NCI-H345 (cell line): ENCODE data around the gene BEST4.
"Not testable (repeated sequence)": the region's sequence is repeated elsewhere in the genome, so short reads cannot be mapped to it uniquely, and the experiment has no call there.

Experiments used
- DNase-seq: peaks from one replicate; lab custom pipeline; 2025; lab: John Stamatoyannopoulos, UW

BEST4 gene

GRCh38 chr1:44777969-44778635 lies 9.9 kb downstream of the BEST4 start:
- no peak for DNase-seq

DNA sequence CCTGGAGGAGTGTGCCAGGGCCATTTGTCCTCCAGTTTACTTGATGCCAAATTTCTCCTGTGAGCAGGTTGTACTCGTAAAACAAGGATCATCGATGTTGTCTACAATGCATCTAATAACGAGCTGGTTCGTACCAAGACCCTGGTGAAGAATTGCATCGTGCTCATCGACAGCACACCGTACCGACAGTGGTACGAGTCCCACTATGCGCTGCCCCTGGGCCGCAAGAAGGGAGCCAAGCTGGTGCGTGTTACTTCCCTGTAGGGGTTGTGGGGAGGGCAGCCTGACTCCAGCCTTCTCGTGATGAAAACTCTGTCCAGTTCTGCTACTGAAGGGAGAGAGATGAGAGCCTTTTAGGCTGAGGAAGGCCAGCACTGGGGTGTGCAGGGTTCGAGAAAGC lies 10.4 kb downstream of the BEST4 start:
- no peak for DNase-seq

- no peak for DNase-seq
Measured at GRCh38 chr1:44776730-44777068, 11.3 kb downstream of the BEST4 start.

- no peak for DNase-seq
Measured at GRCh38 chr1:44775930-44776729, 11.8 kb downstream of the BEST4 start.

DNA sequence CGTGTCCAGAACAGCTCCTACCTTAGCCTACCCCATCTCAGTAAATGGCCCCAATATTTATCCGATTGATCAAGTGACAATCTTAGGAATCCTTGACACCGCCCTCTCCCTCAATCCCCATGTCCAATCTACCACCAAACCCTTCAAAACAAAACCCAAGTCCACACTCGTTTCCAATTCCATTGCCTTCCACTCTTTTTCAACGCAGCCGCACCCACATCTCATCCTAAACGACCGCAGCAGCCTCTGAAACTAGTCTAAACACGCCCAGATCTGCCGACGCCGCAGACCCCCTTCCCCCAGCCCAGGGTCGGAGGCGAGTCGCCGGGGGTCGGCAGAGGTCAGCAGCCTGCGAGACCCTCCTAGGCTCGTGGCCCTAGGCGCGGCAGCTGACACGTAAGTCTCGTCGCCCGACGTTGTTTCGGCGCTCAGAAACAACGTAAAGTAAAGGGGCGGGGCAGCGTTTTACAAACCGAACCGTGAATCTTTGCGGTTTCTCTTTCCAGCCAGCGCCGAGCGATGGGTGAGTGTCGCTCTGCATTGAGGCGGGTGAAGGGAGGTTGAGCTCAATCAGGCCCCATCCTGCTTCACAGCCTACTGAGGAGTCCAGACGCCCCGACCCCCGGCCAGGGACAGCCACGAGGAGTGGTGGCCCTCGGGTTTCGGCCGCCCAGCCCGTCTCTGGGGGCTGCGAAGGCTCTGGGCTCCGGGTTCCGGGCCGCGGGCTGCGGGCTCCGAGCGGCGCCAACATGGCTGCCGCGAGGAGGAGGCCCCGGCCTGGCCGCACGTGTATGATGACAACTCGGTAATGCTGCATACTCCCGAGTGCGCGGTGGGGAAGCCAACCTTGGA lies 12.7 kb downstream of the BEST4 start, which contains the start of gene RPS8:
TSS of gene RPS8 (plus strand) at position 463 of the 852 bp plus-strand sequence. CDS start at position 520, 57 bp downstream.
- peak; percentile 95 for DNase-seq

DNA sequence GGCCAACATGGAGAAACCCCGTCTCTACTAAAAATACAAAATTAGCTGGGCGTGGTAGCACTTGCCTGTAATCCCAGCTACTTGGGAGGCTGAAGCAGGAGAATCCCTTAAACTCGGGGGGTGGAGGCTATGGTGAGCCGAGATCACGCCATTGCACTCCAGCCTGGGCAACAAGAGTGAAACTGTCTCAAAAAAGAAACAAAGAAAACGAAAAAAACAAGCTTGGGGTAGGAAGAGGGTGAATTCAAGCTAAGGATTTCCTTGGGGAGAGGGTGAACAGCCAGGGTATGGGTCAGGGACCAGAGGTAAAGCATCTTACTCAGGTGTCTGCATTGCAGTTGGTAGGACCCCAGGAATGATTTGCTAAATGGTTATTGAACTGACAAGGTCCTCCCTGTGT lies 21.5 kb downstream of the BEST4 start:
- not testable (repeated sequence) for DNase-seq

GRCh38 chr1:44760876-44761275 lies 27.1 kb downstream of the BEST4 start:
- no peak for DNase-seq

- no peak for DNase-seq
Measured at GRCh38 chr1:44759077-44759476, 28.9 kb downstream of the BEST4 start.

DNA sequence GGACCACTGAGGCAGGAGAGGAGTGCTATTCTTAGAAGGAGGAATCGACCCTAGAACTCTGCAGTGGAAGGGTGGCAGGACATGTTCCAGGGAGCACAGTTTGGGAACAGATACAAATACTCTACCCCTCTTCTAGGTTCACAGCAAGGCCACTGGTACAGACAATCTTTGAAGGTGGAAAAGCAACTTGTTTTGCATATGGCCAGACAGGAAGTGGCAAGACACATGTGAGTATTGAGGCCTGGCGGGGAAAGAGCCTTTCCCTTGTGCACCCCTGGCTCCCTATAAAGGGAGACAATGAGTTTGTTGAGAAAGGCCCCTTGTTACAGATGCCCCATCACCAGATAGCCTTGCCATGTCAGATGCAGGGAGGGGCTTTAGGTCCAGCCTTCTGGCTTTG lies 30.6 kb downstream of the BEST4 start:
- no peak for DNase-seq

DNA sequence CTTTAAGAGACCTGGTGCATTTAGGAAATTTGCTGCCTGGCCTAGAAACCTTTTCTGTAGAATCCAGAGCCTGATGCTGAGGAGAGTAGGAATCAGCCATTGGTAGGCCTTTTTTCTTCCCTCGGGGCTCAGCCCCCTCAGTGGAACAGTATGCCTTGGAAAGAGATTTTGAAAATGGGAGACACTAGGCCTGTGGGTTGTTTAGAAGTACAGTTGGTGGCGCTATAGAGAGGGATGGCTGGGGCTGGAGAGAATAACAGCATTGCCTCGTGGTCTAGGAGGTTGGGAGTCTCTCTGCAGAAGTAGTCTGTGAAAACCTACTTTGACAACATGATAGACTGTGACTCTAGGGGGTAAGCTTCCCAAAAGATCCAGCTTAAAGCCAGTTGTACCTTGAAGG lies 40.1 kb downstream of the BEST4 start:
- no peak for DNase-seq

- DNase-seq, result no peak
Measured at GRCh38 chr1:44743211-44743610, 44.8 kb downstream of the BEST4 start.

DNA sequence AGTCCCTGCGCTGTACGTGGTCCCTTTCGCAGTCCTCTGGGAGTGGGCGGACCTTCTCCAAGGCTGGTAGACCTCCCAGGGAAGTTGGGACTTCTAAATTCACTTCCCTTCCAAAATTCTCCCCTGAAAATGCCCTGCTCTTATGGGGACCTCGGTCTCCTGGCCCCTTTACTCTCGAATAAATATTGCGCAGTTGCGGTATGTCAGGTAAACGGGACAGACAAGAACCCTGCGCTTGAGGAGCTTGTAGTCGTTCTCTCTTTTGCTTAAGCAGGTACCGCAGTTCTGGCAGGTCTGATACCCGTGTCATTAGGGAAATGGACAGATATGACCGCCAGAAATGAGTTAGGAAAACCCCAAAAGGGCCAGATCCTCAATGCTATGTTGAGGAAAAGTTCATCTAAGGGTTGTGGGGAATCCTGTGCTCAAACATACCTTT lies 47.8 kb downstream of the BEST4 start:
- no peak for DNase-seq

DNA sequence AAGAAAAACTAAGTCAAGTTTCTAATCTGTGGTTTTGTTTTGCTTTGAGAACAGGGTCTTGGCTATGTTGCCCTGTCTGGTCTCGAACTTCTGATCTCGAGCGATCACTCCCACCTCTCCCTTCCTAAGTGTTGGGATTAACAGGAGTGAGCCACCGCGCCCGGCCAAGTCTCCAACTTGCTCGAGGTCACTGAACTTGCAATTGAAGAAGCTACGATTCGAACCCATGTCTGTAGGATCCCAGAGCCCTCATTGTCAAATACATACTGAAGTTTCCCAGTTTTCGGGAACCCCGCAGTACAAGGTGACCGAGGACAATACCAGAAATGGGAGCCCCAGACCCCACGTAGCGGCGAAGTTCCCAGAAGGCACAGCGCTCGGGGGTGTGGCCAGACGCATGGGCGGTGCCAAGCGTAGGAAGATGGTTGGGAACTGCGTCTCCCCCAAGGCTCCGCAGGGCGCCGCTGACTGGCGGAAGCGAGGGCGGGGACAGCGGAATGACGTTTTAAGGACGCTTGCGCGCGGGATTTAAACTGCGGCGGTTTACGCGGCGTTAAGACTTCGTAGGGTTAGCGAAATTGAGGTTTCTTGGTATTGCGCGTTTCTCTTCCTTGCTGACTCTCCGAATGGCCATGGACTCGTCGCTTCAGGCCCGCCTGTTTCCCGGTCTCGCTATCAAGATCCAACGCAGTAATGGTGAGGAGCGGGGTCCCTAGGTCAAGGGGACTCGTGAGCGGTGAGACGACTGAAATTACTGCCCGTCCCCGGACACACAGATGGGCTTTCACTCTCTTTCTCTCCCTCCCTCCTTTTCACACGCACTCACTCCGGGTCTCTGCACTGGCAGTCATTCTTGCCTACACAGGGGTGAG lies 48.4 kb downstream of the BEST4 start, which contains the start of gene KIF2C:
TSS of gene KIF2C (plus strand) at position 531 of the 872 bp plus-strand sequence. CDS start at position 627, 96 bp downstream.
- DNase-seq, result peak; percentile 99

DNA sequence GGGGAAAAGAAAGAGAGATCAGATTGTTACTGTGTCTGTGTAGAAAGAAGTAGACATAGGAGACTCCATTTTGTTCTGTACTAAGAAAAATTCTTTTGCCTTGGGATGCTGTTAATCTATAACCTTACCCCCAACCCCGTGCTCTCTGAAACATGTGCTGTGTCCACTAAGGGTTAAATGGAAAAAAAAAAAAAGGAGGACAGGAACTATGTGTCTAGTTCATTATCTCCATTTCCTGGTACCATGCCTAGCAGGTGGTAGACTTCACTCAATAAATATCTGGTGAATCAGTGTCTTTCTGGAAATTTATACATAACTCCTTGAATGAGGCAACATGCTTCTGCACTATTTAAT lies 49.0 kb downstream of the BEST4 start:
- not testable (repeated sequence) for DNase-seq

DNA sequence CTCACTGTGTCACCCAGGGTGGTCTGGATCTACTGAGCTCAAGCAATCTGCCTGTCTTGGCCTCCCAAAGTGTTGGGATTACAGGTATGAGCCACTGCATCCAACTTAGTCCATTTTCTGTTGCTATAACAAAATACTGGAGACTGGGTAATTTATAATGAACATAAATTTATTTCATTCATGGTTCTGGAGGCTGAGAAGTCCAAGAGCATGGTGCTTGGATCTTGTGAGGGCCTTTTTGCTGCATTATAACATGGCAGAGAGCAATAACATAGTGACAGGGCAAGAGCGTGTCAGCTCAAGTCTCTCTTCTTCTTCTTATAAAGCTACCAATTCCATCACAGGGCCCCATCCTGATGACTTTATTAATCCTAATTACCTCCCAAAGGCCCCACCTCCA lies 52.0 kb downstream of the BEST4 start:
- DNase-seq, result no peak

DNA sequence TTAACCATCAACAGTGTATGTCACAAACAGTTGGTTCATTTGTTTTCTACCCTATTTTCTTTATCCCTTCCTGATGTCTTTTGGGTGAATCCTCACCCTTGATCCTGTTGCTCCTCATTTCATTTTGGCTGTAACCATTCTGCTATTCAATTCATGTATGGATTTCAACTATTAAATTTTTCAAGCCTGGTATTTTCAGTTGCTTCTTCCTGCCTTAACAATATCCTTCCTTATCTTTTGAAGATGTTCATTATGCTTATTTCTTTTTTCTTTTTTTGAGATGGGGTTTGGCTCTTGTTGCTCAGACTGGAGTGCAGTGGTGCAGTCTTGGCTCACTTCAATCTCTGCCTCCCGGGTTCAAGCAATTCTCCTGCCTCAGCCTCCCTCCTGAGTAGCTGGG lies 54.2 kb downstream of the BEST4 start:
- DNase-seq, result no peak
